ENCODE measurements around the gene DIAPH1.

The DIAPH1 gene

DNA sequence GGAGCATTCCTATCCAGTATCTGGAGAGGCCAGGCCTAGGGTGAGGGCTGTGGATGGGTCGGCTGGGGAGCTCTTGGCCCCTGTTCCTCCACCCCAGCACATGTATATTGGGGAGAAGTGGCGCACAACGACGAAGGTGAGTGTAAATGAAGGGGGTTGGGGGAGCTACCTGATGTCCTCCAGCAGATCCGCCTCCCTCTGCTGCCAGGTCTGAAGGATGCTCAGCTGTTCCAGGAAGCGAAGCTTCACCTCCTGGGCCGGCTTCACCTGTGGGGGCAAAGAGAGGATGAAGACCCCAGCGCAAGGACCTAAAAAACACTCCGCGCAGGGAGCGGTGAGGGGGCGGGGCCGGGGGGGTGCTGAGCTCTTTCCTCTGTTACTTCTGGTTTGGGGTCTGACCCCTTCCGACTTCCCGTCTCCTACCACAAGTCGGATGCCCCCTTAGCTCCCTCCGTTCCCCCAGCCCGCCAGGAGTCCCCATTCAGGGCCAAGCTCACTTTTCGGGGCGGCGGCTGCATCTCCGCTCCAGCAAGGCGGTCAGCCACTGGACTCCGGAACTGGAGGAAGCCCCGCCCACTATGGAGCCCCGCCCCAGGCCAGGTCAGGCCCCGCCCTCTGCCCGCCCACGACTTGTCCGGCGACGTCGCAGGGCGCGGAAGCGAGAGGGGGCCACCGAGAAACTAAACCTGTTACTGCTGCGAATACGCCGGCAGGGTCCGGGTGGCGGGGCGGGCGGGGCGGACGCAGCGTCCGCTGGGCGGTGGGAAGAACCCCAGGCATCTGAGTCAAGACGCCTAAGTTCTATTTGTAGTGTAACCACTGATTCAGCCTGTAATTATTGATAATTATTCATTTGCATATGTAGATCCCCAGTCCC is 32.3 kb upstream of the DIAPH1 start, which contains the start of gene FCHSD1:
TSS of gene FCHSD1 (minus strand) at position 568 of the 877 bp plus-strand sequence. CDS start at position 518, 50 bp downstream.
- TF ChIP-seq, protein P1, sequence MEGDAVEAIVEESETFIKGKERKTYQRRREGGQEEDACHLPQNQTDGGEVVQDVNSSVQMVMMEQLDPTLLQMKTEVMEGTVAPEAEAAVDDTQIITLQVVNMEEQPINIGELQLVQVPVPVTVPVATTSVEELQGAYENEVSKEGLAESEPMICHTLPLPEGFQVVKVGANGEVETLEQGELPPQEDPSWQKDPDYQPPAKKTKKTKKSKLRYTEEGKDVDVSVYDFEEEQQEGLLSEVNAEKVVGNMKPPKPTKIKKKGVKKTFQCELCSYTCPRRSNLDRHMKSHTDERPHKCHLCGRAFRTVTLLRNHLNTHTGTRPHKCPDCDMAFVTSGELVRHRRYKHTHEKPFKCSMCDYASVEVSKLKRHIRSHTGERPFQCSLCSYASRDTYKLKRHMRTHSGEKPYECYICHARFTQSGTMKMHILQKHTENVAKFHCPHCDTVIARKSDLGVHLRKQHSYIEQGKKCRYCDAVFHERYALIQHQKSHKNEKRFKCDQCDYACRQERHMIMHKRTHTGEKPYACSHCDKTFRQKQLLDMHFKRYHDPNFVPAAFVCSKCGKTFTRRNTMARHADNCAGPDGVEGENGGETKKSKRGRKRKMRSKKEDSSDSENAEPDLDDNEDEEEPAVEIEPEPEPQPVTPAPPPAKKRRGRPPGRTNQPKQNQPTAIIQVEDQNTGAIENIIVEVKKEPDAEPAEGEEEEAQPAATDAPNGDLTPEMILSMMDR (IDR thresholded peaks at IDR 0.05) = no peak
- no peak within 1 kb of the TSS for H3K27ac Mint-ChIP-seq
- peaks cover 21% of the 10 kb centered on the region for H3K4me1 Mint-ChIP-seq
- no peaks in the 10 kb centered on the region for H3K36me3 Mint-ChIP-seq (ENCODE audit: low read depth)
- H3K27me3 Mint-ChIP-seq (ENCODE audit: low read depth, poor library complexity) = peaks cover 34% of the 10 kb centered on the region
- no peaks in the 10 kb centered on the region for H3K9me3 Mint-ChIP-seq
- peak; percentile 95 for DNase-seq
- H3K4me3 Mint-ChIP-seq = peak within 1 kb of the TSS; percentile 98

DNA sequence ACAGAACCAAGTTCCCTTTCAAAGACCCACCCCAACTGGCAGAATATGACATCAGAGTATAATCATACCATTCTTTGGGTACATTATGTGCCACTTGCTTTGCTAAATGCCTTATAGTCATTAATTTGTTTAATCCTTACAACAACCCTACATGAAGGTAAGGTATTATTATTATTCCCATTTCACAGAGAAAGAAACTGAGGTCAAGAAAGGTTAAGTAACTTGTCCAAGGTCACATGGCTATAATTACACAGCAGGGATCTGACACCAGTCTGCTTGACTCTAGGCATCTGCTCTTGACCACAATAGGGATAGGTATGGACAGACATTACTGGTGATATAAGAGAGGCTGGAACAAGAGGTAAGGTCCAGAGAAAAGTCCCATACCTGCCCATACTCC is 31.2 kb upstream of the DIAPH1 start:
- Mint-ChIP-seq H3K27me3 (ENCODE audit: low read depth, poor library complexity) (peaks cover 29% of the 10 kb centered on the region), H3K9me3 (no peaks in the 10 kb centered on the region), H3K4me1 (peaks cover 21% of the 10 kb centered on the region), H3K4me3 (peak overlapping the region; percentile 98), H3K36me3 (ENCODE audit: low read depth) (no peaks in the 10 kb centered on the region), H3K27ac (no peak overlapping the region)
- TF ChIP-seq, protein P1 (IDR thresholded peaks at IDR 0.05) = no peak
- no peak for DNase-seq

DNA sequence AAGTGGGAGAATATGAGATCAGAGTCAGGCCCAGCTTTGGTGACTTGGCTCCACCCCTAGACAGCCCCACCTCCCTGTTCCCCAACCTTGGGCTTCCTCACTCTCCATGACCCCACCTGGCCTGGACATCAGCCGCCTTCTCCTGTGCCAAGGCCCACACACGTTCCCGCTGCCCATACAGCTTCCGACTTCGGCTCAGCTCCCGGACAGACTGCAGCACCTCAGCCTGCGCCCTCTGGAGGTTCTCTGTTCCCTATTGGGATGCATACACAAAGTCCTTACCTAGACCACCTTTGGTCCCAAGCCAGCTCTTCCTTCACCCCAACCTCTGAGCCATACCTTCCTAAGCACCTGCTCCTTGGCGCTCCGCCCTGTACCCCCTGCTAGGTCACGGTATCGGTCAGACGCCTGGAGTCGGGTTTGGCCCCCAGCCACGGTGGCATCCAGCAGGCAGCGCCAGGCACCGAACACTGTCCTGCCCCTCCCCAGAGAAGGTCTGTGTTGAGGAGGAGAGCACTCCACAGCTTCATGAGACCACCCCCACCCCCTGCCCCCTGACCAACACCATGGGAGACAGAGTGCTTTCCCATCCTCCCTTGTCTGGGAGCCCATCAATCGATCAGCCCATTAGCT is 30.4 kb upstream of the DIAPH1 start:
- TF ChIP-seq, protein P1 (IDR thresholded peaks at IDR 0.05) = no peak

DNA sequence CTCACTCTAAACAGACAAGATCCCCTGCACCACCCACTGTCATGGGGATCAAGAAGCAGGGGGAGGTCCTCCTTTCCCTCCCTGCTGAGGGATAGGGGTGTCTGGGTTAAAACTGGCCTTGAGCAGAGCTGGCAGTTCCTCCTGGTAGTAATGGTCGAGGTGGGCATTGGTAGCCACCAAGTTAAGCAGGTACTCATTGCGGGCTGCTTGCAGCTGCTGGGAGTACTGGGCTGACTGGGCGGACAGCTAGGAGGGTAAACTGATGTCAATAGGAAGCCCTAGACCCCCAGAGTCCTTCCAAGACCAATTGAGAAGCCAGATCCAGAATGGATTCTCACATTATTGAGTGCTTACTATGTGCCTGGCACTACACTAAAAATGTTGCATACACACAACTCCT is 29.1 kb upstream of the DIAPH1 start:
- no peak for DNase-seq

More for the DNA sequence above, 30.4 kb upstream of the DIAPH1 start:
- no peak overlapping the region for H3K27ac Mint-ChIP-seq
- H3K9me3 Mint-ChIP-seq = no peaks in the 10 kb centered on the region
- H3K36me3 Mint-ChIP-seq (ENCODE audit: low read depth) = no peaks in the 10 kb centered on the region
- H3K4me3 Mint-ChIP-seq = no peak overlapping the region
- no peak for DNase-seq
- H3K4me1 Mint-ChIP-seq = peaks cover 21% of the 10 kb centered on the region
- H3K27me3 Mint-ChIP-seq (ENCODE audit: low read depth, poor library complexity) = peaks cover 29% of the 10 kb centered on the region

DNA sequence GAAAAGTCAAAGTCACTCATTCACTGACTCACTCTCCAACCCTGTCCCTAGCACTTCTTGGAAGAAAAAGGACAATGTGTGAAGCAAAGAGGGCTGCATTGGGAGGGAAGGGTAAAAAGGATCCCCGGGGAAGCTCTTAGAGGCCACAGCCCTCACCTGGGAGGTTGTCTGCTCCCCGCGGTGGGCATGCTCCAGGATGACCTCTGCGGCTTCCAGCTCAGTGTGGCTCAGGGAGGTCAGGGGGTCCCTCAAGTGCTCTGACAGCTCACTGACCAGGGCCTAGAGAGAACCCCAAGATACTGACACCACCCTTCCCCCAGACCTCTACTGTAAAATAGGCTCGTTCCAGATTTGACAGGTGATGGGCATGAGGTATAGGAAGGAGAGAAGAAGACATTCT is 28.4 kb upstream of the DIAPH1 start:
- peaks cover 19% of the 10 kb centered on the region for H3K27me3 Mint-ChIP-seq (ENCODE audit: low read depth, poor library complexity)
- TF ChIP-seq, protein P1 (IDR thresholded peaks at IDR 0.05) = no peak
- H3K27ac Mint-ChIP-seq = no peak overlapping the region

More for the DNA sequence above, 29.1 kb upstream of the DIAPH1 start:
- peaks cover 21% of the 10 kb centered on the region for H3K4me1 Mint-ChIP-seq
- no peaks in the 10 kb centered on the region for H3K9me3 Mint-ChIP-seq
- H3K27ac Mint-ChIP-seq = no peak overlapping the region
- H3K36me3 Mint-ChIP-seq (ENCODE audit: low read depth) = no peaks in the 10 kb centered on the region
- peaks cover 25% of the 10 kb centered on the region for H3K27me3 Mint-ChIP-seq (ENCODE audit: low read depth, poor library complexity)
- TF ChIP-seq, protein P1 (IDR thresholded peaks at IDR 0.05) = no peak
- no peak overlapping the region for H3K4me3 Mint-ChIP-seq

More for the DNA sequence above, 28.4 kb upstream of the DIAPH1 start:
- H3K9me3 Mint-ChIP-seq = no peaks in the 10 kb centered on the region
- peaks cover 15% of the 10 kb centered on the region for H3K4me1 Mint-ChIP-seq
- no peak for DNase-seq
- no peak overlapping the region for H3K4me3 Mint-ChIP-seq
- H3K36me3 Mint-ChIP-seq (ENCODE audit: low read depth) = no peaks in the 10 kb centered on the region

All from nephron progenitor cell (in vitro differentiated cells).